NCI-H2196 treated with DMSO at 0.1 percent for 48 hours (cell line): ENCODE measurements around the gene BAG5.

ENCODE experiments used
- DNase-seq: peaks from one replicate; lab custom pipeline; 2025; ENCODE audit not compliant: unreplicated experiment; lab: John Stamatoyannopoulos, UW

The BAG5 gene

GRCh38 chr14:103547941-103548462, 14.5 kb downstream of the BAG5 start:
- no peak for DNase-seq

GRCh38 chr14:103547455-103547940, 15.0 kb downstream of the BAG5 start:
- DNase-seq: no peak

GRCh38 chr14:103546652-103547454, 15.6 kb downstream of the BAG5 start:
- peak; percentile 21 for DNase-seq

GRCh38 chr14:103545915-103546651, 16.4 kb downstream of the BAG5 start:
- DNase-seq: no peak

- DNase-seq: no peak
Measured at GRCh38 chr14:103545219-103545914, 17.1 kb downstream of the BAG5 start.

- no peak for DNase-seq
Measured at GRCh38 chr14:103544388-103545218, 17.9 kb downstream of the BAG5 start.

- no peak for DNase-seq
Measured at GRCh38 chr14:103543721-103544387, 18.6 kb downstream of the BAG5 start.

GRCh38 chr14:103543140-103543539, 19.3 kb downstream of the BAG5 start:
- DNase-seq: no peak

GRCh38 chr14:103542605-103543088, 19.8 kb downstream of the BAG5 start:
- peak; percentile 25 for DNase-seq

- DNase-seq: no peak
Measured at GRCh38 chr14:103541709-103542604, 20.5 kb downstream of the BAG5 start.

GRCh38 chr14:103540821-103541708, 21.4 kb downstream of the BAG5 start:
- no peak for DNase-seq

- no peak for DNase-seq
Measured at GRCh38 chr14:103539056-103539825, 23.2 kb downstream of the BAG5 start.

GRCh38 chr14:103538291-103539055, 24.0 kb downstream of the BAG5 start:
- DNase-seq: no peak

GRCh38 chr14:103537175-103537990, 25.1 kb downstream of the BAG5 start:
- DNase-seq: no peak

- no peak for DNase-seq
Measured at GRCh38 chr14:103536693-103537092, 25.8 kb downstream of the BAG5 start.
